Ishikawa (cell line): ENCODE data around the gene NDUFB5.

ENCODE experiments used
- TAF1 ChIP-seq: IDR thresholded peaks from 2 replicates; pipeline ENCODE4 v1.6.1; 2012; ENCODE audit warnings: low read depth, mild to moderate bottlenecking
- TCF12 ChIP-seq: IDR thresholded peaks from 2 replicates; pipeline ENCODE4 v1.6.1; 2012; ENCODE audit warnings: low read depth
- TEAD4 ChIP-seq: IDR thresholded peaks from 2 replicates; pipeline ENCODE4 v1.6.1; 2012
- YY1 ChIP-seq: IDR thresholded peaks from 2 replicates; pipeline ENCODE4 v1.6.1; 2012; ENCODE audit warnings: low read depth

DNA sequence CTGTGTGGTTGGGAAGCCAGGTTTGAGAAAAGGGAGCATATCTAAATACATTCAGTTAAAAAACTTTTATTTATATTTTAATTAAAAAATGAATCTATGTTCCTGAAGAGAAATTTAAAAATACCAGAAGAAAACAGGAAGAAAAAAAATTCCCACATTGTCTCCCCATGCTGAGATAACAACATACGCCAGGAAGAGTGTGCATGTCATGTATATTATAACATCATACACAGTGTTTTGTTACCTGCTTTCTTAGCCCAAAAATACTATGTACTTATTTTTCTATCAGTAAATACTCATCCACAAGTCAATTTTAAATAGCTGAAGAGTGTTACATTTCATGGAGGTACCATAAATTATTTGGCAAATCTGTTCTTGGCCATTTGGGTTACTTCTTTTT is 66.7 kb downstream of the NDUFB5 start:
- TF ChIP-seq YY1 (no peak), TEAD4 (no peak), TCF12 (no peak), TAF1 (no peak)
